IPS-20b (cell line): ENCODE data around the gene AKAP17A.

ENCODE experiments used
- H3K27ac ChIP-seq: one replicate; pipeline ENCODE4 v1.5.1; 2013; ENCODE audit warnings: low read length
- H3K27me3 ChIP-seq: 2 replicates; pipeline ENCODE4 v1.6.1; 2013; ENCODE audit warnings: mild to moderate bottlenecking, low read length, inconsistent platforms; ENCODE audit not compliant: insufficient read depth
- H3K36me3 ChIP-seq: 2 replicates; pipeline ENCODE4 v1.6.1; 2013; ENCODE audit warnings: low read depth, mild to moderate bottlenecking, inconsistent platforms, low read length, moderate library complexity; ENCODE audit not compliant: insufficient read depth
- H3K4me1 ChIP-seq: 2 replicates; pipeline ENCODE4 v1.6.1; 2013; ENCODE audit warnings: mild to moderate bottlenecking, control low read depth, inconsistent platforms, low read length, moderate library complexity; ENCODE audit not compliant: insufficient read depth
- H3K4me3 ChIP-seq: 2 replicates; pipeline ENCODE4 v1.5.1; 2013; ENCODE audit warnings: mild to moderate bottlenecking, low read length, inconsistent platforms
- H3K9ac ChIP-seq: 2 replicates; pipeline ENCODE4 v1.6.1; 2013; ENCODE audit warnings: low read depth, mild to moderate bottlenecking, inconsistent platforms, low read length, moderate library complexity
- H3K9me3 ChIP-seq: 2 replicates; pipeline ENCODE4 v1.6.1; 2013; ENCODE audit warnings: mild to moderate bottlenecking, low read depth, low read length, inconsistent platforms; ENCODE audit not compliant: insufficient read depth

AKAP17A gene

DNA sequence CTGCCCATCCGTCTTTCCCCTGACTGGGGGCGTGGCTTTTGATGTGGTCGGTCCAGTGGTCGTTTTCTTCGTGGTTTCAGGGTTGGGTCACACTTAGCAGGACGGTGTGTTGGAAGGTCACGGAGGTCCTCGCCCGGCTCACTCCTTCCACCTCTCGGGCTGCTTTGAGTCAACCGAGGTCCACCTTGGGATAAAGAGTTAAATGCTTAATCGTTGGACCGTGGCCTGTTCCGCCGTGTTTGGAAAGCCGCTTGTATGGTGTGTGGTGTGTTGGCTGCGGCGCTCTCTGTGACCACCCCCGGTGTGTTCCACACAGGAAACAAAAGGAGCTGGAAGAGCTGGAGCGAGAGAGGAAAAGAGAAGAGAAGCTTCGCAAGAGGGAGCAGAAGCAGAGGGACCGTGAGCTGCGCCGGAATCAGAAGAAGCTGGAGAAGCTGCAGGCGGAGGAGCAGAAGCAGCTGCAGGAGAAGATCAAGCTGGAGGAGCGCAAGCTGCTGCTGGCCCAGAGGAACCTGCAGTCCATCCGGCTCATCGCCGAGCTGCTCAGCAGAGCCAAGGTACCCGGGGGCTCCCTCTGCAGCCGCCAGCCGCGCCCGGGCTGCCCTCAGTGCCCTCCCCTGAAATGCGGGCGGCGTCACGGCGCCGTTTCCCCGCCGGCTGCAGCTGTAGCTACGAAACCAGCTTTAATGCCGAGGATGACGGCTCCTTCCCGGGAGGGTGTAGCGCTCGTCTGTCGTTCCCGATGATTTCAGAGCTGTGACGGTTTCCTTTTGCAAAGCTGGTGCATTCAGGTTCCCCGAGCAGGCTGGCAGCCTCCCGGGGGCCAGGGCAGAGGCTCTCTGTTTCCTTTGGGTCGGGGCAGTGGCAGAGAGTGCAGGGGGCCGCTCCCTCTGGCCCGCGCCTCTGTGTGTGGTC is 7.7 kb downstream of the AKAP17A start:
- H3K4me3 ChIP-seq: no peak overlapping the region
- no peak overlapping the region for H3K27ac ChIP-seq
- H3K4me1 ChIP-seq: no peaks in the 10 kb centered on the region
- no peaks in the 10 kb centered on the region for H3K27me3 ChIP-seq
- H3K36me3 ChIP-seq: peaks cover 89% of the 10 kb centered on the region
- H3K9ac ChIP-seq: no peak overlapping the region
- no peaks in the 10 kb centered on the region for H3K9me3 ChIP-seq

DNA sequence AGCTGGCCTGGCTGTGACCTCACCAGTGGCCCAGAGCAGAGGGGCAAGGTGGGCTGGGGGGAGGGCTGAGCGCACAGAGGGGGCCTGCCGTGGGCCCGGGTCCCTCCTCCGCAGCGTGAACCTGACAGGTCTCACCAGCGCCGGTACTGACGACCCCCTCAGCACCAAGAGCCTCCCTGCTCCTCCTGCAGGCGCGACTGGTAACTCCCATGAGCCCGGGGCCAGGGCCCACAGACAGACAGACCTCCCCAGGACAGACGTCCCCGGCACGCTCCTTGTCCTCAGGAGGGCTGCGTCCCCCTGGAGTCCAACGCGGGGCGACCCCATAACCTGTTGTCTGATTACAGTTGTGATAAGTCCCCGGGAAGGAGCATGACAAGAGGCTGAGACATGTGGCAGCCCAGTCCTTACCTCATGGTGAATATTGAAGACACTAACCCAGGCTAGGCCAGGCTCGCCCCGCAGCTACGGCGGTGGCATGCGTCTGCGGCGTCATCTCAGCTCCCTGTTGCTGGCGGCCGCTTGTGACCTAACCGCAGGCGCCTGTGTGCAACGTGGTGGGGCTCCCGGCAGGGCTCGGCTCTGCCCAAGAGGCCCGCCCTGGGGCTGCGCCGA is 8.5 kb downstream of the AKAP17A start:
- Histone ChIP-seq H3K4me1 (no peaks in the 10 kb centered on the region), H3K4me3 (no peak overlapping the region), H3K9me3 (no peaks in the 10 kb centered on the region), H3K36me3 (peaks cover 86% of the 10 kb centered on the region), H3K27me3 (no peaks in the 10 kb centered on the region), H3K9ac (no peak overlapping the region), H3K27ac (no peak overlapping the region)

DNA sequence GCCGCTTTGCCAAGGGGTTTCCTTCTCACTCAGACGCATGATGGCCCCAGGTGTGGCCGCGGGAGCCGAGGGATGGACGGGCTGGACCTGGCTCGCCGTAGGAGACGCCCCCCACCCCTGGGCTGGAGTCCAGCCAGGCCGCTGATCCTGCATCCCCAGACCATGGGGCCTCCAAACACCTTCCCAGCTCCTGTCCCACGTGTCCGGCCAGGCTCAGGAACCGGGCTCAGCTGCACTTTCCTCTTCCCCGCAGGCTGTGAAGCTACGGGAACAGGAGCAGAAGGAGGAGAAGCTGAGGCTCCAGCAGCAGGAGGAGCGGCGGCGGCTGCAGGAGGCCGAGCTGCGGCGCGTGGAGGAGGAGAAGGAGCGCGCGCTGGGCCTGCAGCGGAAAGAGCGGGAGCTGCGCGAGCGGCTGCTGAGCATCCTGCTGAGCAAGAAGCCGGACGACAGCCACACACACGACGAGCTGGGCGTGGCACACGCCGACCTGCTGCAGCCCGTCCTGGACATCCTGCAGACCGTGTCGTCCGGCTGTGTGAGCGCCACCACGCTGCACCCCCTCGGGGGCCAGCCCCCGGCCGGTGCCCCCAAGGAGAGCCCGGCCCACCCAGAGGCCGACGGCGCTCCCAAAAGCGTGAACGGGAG is 9.1 kb downstream of the AKAP17A start:
- Histone ChIP-seq H3K9ac (no peak overlapping the region), H3K4me1 (no peaks in the 10 kb centered on the region), H3K36me3 (peaks cover 80% of the 10 kb centered on the region)

DNA sequence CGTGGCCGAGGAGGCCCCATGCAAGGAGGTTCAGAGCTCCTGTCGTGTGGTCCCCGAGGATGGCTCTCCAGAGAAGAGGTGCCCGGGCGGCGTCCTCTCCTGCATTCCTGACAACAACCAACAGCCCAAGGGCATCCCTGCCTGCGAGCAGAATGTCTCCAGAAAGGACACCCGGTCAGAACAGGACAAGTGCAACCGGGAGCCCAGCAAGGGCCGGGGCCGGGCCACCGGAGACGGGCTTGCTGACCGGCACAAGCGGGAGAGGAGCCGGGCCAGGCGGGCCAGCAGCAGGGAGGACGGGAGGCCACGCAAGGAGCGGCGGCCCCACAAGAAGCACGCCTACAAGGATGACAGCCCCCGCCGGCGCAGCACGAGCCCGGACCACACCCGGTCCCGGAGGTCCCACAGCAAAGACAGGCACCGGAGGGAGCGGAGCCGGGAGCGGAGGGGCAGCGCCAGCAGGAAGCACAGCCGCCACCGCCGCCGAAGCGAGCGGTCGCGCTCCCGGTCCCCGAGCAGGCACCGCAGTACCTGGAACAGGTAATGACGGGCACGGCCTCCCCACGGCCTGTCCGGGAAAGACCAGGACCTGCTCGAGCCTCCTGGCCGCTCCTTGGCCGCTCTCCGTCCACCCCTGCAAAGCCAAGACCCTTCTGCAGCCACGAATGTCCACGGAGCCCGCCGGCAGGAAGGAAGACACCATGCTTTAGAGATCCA is 9.8 kb downstream of the AKAP17A start:
- H3K4me3 ChIP-seq: no peak overlapping the region
- no peaks in the 10 kb centered on the region for H3K4me1 ChIP-seq
- no peaks in the 10 kb centered on the region for H3K27me3 ChIP-seq
- H3K27ac ChIP-seq: no peak overlapping the region
- peaks cover 73% of the 10 kb centered on the region for H3K36me3 ChIP-seq
- H3K9me3 ChIP-seq: no peaks in the 10 kb centered on the region
- no peak overlapping the region for H3K9ac ChIP-seq

More for the DNA sequence above, 9.1 kb downstream of the AKAP17A start:
- no peaks in the 10 kb centered on the region for H3K27me3 ChIP-seq
- no peak overlapping the region for H3K27ac ChIP-seq
- no peaks in the 10 kb centered on the region for H3K9me3 ChIP-seq
- no peak overlapping the region for H3K4me3 ChIP-seq

DNA sequence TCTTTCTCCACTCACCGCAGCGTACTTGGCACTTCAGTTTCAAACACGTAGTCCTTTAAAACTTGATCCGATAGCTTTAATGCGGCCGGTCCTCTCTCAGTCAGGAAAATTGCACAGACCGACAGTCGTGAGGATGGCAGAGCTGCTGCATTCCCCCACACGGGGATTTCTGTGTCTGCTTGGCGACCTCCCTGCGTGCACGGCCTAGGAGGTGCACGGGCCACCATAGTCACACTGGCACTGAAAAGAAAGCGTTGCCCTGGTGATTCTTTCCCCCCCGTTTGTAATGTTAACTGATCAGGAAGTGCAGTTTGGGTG is 10.3 kb downstream of the AKAP17A start:
- Histone ChIP-seq H3K27me3 (no peaks in the 10 kb centered on the region), H3K9me3 (no peaks in the 10 kb centered on the region), H3K4me1 (no peaks in the 10 kb centered on the region), H3K9ac (no peak overlapping the region), H3K4me3 (no peak overlapping the region), H3K27ac (no peak overlapping the region), H3K36me3 (peaks cover 71% of the 10 kb centered on the region)

DNA sequence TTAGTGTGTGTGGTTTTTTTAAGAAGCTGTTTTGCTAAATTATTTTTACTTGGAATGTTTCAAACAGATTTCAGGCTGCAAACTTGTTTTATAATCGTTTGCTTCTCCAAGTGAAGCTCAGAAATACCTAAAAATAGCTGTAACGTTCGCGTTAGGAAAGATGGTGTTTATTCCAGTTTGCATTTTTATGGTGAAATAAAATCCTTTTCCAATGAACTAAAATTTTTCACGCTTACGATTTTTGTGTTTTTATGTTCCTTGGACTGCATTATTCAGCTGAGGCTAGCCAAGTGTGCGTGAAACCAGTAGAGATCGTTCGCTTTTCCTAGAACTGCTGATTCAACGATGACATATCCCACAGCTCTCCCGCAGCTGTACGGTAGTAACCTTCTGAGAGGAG is 10.9 kb downstream of the AKAP17A start:
- H3K27me3 ChIP-seq: no peaks in the 10 kb centered on the region
- no peaks in the 10 kb centered on the region for H3K9me3 ChIP-seq
- H3K4me1 ChIP-seq: no peaks in the 10 kb centered on the region
- peaks cover 65% of the 10 kb centered on the region for H3K36me3 ChIP-seq
- H3K9ac ChIP-seq: no peak overlapping the region
- no peak overlapping the region for H3K27ac ChIP-seq
- H3K4me3 ChIP-seq: no peak overlapping the region

DNA sequence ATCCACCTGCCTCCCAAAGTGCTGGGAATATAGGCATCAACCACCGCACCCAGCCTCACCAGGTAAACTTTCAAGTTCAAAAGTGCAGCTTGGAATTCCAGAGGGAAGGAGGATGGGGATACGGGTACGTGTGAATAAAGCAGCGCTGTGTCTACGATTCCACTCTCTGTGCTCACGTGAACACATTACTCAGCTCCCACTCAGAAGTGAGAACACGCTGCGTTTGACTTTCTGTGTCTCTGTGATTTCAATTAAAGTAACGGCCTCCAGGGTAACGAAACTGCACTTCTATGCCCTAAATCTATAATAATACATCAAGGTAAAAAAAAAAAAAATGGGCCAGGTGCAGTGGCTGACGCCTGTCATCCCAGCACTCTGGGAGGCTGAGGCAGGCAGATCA is 15.1 kb downstream of the AKAP17A start:
- Histone ChIP-seq H3K9ac (no peak overlapping the region), H3K27me3 (no peaks in the 10 kb centered on the region), H3K27ac (no peak overlapping the region), H3K9me3 (no peaks in the 10 kb centered on the region), H3K4me3 (no peak overlapping the region), H3K36me3 (peaks cover 23% of the 10 kb centered on the region), H3K4me1 (no peaks in the 10 kb centered on the region)

DNA sequence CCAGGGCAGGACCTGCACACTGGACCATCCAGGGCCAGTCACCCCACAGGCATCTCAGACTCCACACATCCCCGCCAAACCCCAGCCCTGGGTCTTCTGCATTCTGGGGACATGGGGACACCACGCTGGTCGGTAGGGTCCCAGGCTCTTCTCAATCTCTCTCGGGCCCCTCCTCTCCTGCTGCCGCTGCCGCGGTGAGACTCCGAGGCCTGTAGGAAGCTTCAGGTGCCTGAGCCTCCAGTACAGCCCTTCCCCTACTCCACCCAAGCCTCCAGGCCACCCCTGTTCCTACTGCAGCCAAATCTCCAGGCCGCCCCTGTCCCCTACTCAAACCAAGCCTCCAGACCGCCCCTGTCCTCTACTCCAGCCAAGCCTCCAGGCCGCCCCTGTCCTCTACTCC is 17.9 kb downstream of the AKAP17A start:
- Histone ChIP-seq H3K9ac (no peak overlapping the region), H3K27me3 (no peaks in the 10 kb centered on the region), H3K9me3 (no peaks in the 10 kb centered on the region), H3K27ac (no peak overlapping the region), H3K36me3 (peaks cover 2% of the 10 kb centered on the region; the same call in 1 of the 2 replicates), H3K4me1 (no peaks in the 10 kb centered on the region), H3K4me3 (no peak overlapping the region)

DNA sequence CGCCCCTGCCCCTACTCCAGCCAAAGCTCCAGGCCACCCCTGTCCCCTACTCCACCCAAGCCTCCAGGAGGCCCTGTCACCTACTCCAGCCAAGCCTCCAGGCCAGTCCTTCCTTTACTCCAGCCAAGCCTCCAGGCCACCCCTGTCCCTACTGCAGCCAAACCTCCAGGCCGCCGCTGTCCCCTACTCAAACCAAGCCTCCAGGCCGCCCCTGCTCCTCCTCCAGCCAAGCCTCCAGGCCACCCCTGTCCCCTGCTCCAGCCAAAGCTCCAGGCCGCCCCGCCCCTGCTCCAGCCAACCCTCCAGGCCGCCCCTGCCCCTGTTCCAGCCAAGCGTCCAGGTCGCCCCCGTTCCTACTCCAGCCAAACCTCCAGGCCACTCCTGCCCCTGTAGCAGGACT is 18.4 kb downstream of the AKAP17A start:
- no peaks in the 10 kb centered on the region for H3K4me1 ChIP-seq
- H3K36me3 ChIP-seq: no peaks in the 10 kb centered on the region
- H3K9ac ChIP-seq: no peak overlapping the region
- H3K27ac ChIP-seq: no peak overlapping the region
- no peaks in the 10 kb centered on the region for H3K27me3 ChIP-seq
- H3K9me3 ChIP-seq: no peaks in the 10 kb centered on the region
- no peak overlapping the region for H3K4me3 ChIP-seq

DNA sequence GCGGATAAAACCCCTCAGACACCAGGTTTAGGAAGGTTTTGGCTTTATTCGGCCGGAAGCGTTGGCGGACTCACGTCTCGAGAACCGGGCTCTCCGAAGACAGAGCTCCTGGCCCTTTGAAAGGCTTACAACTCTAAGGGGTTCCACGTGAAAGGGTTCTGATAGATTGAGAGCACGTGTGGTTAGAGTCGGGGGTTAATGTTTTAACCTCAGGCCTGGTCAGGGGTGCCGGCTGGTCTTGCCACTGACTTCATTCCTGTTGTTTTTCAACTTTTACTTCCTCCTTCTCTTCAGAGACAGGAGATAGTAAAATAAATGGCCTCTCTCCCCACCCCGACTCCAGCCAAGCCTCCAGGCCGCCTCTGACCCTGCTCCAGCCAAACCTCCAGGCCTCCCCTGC is 18.8 kb downstream of the AKAP17A start:
- H3K36me3 ChIP-seq: no peaks in the 10 kb centered on the region
- no peaks in the 10 kb centered on the region for H3K9me3 ChIP-seq
- H3K4me1 ChIP-seq: no peaks in the 10 kb centered on the region
- no peak overlapping the region for H3K27ac ChIP-seq
- H3K9ac ChIP-seq: no peak overlapping the region
- H3K27me3 ChIP-seq: no peaks in the 10 kb centered on the region
- no peak overlapping the region for H3K4me3 ChIP-seq

DNA sequence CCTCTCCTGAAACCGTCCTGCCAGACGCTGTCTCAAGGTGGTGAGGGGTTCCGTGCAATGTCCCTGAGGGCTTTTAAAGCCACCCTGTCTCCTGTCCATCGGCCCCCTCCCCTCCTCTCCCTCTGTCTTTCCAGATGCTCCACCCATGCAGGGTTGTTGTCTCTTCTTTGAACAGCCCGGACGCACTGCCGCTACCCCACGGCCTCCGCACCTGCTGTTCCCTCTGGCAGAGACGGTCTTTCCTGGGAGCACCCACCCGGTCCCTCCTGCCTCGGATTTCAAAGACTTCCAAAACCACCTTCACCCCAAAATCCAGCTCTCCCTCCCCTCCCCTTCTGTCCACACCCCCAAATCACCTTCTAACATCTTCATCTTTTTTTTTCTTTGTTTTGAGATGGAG is 19.3 kb downstream of the AKAP17A start:
- Histone ChIP-seq H3K9me3 (no peaks in the 10 kb centered on the region), H3K27me3 (no peaks in the 10 kb centered on the region), H3K36me3 (no peaks in the 10 kb centered on the region), H3K4me3 (no peak overlapping the region), H3K27ac (no peak overlapping the region), H3K4me1 (no peaks in the 10 kb centered on the region), H3K9ac (no peak overlapping the region)
